ENCODE data around the gene SPON1. TPM values are rescaled to one million over a fixed set of nuclear protein-coding genes. Genes with fewer than 3 reads are reported as not detected.

The SPON1 gene
- total RNA-seq, 1 donor from 2014 or later = 3.1 TPM

DNA sequence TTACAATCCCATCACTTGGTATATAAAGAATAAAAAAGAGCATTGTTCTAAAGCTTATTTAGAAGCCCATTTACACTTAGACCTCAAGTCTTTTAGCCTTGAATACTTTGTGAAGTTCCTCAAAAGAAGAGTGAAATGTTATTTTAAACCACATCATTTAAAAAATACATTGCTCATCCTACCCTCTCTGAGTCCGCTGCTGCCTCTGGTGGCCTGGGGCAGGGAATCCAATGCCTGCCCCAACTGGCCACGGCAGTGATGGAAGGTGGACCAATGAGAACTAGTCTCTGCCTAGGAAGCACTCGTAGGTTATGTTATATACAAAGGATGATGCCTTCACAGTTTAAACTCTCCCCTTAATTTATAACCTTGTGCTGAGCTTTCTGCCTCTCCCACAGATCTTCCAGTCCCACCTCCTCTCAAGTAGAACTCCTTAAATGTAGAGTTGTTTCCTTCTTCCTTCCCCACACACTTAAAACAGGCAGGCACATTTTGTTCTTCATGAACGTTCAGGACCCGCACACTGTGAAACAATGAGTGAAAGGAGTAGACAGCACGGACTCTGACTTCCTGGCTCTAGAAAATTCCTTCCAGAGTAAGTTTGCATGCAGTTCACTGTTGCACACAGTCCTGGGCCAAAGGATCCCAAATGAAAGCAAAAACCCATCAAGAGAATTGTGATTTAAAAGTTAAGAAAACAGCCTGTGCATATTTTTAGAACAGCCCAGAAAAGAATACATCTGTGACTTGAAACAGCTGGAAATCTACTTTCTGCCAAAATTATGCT lies 228.7 kb downstream of the SPON1 start:
- ATAC-seq = no peak

DNA sequence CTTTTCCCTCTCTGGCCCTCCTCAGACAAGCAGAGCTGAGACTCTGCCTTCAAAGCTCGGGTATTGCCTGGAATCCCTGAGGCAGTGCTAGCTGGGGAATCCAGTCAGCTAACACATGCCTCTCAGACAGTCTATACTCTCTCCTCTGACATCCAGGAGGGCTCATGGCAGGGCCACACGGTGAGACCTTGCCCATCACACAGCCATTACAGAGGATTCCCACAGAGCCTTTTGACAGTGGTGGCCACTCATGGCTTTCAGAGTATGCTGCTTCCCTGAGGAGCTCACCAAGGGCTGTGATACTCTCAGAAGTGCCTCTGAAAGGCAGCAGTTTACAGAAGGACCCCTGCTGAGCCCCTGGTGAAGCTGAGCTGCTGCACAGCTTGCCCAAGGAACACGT lies 231.1 kb downstream of the SPON1 start:
- no peak for ATAC-seq

DNA sequence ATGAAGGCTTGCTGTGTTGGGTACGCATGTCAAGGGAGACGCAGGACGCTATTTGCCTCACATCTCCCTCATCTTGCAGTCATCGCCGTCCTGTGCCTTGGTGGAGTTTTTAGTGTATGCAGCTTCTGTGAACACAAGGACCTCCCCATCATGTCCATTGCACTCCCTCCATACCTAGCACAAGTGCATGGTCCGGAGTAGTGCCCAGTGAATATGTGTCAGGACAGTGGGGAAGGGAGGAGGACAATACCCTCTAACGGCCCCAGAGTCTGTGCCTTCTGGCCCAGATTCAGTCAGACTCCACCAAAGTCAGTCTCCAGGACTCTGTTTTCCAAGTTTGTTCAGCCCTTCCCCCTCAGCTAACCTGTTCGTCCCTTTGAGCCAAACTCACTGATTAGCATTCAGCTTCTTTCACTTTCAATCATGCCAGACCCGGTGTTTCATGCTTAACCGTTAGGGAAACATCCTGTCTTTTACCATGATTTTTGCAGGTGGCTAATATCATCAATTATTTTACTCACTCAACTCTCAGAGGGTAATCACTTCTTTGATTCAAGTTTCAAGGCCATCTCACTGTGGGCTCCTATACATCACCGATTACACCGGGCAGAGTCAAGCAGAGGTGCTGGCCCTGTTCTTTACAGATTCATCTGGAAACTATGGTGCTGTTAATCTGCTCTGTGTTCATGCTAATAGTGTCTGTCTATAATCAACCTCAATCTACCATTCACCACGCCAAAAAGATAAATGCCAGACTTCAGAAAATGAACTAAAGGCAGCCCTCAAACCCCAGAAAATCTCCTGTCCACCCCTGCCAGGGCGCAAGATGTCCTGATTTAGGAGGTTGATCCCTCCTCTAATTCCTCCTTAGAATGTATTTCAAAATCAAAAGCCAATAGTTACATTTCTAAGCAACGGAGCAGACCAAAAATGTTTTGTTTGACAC lies 240.0 kb downstream of the SPON1 start:
- ATAC-seq = no peak

DNA sequence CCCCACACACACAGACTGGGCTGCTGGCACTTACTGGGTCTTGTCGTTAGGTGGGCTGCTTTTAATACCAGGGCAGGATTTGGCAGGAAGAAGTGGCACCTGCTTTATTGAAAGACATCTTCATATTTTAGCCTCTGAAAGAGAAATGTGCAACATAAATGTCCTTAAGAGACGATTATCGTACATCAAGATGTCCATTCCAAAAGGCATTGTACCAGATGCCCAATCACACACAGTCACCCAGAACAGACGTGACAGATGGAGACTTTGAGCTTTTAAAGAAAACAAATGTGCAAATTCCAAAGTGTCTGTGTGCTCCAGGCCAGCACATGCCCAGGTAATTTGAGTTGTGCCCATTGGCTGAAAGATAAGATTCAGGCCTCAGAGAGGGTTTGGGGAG lies 240.8 kb downstream of the SPON1 start:
- no peak for ATAC-seq

DNA sequence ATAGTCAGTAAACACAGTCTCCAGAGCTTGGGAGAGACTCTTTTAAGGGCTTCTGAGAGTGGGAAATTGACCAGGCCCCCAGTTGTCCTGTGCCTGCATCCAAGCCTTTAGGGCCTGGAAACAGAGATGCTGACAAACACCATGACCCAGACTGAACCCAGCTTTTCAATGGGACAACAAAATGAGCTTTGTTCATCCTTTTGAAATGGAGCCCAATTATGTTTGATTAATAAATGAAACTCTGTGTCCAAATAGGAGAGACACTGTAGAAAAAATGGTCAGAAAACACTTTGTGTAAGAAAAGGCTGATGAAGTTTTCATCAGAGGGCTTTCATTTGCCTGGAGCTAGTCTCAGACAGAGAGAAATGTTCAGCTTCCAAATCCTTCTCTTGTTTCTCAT lies 250.5 kb downstream of the SPON1 start:
- no peak for ATAC-seq

DNA sequence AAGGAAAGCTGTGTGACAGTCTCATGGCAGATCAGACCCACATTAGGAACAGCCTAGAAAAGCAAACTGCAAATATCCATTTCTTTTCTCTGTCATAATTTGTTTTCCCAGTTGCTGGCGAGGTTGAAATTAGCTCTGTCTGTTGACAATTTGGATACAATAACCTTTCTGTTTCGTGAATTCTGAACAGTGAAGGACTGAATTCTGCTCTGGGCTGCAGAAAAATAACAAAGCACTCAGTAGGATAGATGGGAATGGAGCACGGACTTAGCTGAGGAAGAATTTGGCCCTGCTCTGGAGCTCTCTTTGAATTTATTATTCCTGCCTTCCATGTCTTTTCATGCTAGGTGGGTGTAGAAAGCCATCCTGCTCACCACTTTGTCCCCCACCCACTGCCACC lies 256.2 kb downstream of the SPON1 start:
- no peak for ATAC-seq

DNA sequence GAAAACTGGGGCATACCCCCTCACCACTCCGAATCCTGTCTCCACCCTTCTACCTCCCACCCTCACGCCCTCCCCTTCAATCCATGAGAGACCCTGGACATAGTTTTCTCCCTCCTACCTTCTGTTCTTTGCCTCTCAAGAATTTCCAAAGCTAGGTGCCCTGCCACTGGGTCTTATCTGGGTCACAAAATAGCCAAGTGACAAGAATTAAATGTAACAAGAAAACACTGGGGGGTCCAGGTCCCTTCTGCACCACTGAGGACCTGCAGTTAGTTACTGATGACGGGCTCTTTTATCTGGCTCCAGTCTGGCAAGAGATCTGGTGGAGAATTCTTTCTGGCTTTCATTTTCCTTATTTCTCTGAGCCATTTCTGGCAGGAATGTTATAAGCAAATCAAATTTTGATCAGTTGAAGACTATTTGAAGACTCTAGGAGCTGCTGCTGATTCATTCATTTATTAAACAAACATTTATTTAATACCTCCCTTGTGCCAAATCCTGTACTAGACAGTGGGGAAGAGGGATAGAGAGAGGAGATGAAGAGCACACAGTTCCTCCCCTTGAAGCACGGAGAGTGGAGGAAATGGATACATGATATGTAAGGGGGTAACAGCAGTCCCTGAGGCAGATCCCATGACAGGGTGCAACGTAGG lies 261.2 kb downstream of the SPON1 start:
- no peak for ATAC-seq

DNA sequence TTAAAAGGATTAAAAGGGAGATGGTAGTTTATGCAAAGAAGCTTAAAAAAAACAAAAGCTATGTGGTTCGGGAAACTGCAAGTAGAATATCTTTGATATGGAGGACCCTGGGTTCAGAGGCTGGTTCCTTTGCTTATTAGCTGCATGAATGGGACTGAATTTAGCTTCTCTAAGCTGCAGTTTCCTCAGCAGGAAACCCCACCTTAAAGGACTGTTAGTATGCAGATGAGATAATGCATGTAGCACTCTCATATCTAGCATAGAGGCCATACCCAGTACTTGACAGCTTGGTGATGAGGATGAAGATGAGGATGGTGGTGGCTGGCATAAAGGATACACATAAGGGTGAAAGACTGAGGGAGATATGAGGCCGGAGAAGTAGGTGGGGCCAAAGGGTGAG lies 261.9 kb downstream of the SPON1 start:
- no peak for ATAC-seq

DNA sequence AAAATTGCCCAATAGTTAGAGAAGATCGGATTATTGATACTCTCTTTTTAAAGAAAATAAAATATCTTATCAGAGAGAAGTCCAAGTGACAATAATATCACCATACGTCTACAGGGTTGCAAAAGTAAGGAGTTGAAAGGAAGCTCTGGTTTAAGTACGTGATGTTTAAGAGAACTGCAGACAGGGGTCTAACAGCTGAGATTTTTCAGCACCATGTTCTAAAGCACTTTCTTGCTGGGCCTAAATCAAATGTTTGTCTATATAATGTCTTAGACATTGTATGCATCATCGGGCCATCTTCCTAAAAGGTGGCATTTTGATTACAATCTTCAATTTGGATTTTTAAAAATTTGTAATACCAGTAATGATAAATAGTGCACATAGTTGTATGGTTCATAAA lies 263.1 kb downstream of the SPON1 start:
- ATAC-seq = no peak

DNA sequence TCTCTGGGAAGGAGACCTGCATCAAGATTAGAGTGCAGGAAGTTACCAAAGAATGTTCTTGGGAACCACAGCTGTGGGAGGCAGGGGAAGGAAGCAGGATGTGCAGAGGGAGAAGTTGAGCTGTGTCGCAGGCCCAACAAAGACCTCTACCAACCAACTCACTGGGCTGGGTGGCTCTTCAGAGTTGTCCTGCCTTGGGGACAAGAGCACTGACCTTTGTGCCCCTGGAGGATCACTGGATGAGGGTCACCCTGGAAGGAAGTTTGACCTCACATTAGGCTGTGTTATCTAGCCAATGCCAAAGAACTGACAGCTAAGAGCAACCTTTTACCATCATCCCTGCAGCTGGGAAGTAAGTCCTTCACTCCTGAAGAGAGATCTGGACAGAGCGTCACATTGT lies 265.8 kb downstream of the SPON1 start:
- no peak for ATAC-seq

DNA sequence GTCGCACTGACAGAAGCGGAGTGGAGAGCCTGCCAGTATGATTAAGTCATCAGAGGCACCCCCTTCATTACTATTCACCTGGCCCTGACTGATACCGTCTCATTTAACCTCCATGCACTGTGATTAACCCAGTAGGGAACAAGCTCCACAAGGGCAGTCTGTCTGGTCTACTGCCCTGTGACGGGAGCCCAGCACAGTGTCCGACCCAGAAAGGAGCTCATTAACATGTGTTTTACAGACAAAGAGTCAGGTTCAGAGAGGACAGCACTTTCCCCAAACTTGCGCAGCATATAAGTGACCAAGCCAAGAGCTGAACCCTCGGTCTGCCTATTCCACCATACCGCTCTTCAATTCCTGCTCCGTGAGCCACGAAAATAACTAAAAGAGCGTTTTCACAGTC lies 266.9 kb downstream of the SPON1 start:
- no peak for ATAC-seq

DNA sequence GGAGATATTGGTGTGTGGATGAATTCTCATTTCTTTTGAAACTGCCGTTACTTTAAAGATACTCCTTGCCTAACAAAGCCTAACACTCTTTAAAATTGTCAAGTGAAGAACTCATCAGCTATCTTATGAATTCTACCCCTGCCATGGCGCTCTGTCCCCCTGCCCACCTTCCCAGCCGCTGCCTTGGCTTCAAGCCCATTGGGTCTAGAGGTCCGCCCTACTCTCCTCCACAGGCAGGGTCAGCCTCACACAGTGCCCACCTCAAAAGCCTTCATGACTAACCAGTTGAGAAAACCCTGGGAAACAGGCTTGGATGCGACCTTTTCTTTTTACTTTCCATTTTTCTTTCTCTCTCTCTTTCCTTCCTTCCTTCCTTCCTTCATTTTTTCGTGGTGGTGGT lies 267.9 kb downstream of the SPON1 start:
- no peak for ATAC-seq

DNA sequence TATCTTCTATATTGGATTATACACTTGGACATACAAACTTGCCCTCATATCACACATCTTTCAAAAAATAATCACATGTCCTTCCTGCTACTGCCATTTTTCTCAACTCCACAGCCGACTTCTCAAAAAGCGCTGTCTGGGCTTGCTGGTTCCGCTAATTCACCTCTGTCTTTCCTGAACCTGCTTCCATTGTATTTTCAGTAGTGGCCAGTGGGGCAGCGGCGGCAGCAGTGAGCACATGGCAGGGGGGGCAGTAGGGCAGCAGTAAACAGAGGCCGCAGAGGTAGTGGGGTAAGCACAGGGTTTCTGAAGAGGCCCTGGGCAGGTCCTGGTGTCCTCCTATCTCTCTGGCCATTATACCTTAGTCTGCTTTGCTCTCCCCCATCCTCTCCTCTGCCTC lies 270.1 kb downstream of the SPON1 start:
- ATAC-seq = no peak

DNA sequence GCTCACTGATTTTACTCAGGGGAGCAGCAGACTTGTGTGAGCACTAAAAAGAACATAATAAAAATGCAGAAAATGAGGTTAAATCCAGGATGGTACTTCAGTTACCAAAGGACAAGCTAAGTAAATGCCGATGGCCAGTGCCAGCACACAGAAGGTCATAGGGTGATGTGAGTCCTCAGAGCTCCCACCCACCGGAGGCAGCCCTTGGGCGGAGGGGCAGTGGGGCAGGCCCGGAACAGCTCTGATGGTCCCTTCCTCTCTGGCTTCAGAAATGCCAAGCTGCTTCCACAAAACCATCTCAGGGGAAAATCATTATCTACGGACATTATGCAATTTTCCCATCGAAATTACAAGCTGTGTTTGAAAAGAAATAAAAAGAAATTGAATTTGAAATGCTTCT lies 271.9 kb downstream of the SPON1 start:
- no peak for ATAC-seq

DNA sequence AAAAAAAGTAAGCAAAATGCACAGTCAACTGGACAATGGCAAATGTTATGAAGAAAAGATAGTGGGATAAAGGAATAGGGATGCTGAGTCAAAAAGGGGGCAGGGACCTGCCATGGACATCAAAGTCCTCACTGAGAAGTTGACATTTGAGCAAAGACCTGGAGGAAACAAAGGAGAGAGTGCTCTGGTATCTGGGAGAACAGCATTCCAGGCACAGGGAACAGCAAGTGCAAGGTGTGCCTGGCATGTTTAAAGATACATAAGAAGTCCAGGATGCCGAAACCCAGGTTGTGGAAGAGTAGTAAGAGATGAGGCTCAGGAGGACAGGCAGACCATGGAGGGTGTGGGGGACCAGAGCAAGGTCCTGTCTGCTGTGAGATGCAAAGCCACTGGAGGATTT lies 273.2 kb downstream of the SPON1 start:
- no peak for ATAC-seq

DNA sequence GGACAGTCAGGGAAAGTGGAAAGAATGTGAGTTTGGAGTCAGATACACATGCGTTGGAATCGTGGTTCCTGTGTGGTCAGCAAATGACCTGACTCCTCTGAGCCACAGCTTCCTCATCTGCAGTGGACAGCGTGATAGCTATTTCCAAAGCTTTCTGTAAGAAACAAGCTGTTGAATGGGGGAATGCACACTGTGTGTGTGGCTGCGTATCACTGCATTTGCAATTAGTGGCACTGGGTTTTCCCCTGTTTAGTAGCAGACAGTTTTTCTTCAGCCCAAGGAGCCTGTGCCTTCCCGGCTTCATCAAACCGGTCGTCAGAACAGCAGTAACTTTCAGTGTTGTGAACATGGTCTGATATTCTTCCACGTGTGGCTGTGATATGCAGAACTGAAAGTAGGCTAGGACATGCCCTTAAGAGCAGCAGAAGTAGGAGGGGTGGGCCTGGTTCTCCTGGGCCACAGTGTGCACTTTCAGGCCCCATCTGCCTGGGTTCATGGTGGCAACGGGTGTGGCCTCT lies 275.0 kb downstream of the SPON1 start:
- ATAC-seq = peak; percentile 58

DNA sequence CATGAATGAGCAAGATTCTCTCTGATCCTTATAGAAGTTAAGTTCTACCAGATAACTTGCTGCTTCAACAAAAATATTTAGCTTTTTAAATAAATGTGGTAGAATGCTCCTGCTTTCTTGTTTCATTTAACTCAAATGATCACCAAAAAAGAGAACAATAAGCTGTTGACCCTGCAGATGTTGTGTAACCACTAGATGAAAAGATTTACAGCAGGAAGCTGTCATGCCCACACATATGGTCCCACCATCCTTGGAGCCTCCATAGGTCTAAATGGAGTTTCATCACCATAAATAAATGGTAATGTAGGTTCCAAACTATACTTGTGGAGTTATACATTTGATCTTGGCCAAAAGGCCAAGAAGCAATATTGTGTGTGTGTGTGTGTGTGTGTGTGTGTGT lies 277.7 kb downstream of the SPON1 start:
- no peak for ATAC-seq

DNA sequence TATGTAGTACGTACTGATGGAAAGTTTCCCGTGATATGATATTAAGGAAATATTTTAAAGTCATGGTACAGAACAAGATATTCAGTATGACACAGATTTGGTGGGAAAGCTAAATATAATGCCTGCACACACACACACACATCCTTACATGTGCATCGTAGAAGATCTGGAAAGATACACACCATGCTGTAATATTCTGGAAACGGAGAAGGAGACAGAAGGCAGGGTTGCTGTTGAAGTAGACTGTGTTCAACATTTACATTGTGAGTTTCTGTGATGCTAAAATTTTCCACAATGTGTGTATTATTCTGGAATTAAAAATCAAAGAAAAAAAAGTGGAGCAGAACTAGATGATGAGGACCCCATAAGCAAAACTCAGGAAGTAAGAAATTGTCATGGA lies 278.4 kb downstream of the SPON1 start:
- ATAC-seq = no peak

DNA sequence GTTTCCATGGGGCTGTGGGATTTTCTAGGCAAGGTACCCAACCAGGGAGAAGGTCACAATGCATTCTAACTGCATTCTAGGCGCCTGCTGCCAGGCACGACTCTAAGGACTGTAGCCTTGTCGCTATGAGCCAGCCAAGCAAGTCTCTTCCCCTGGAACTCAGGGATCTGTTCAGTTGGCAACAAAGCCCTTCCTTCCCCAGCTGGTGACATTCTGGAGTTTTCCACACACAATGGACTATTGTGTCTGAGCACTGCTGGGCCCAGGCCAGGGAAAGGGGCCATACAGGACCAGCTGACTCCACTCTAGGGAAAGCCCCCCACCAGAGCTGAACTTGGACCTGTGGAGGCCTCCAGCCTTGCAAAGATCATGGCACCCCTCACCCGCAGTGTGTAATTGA lies 279.7 kb downstream of the SPON1 start:
- no peak for ATAC-seq

DNA sequence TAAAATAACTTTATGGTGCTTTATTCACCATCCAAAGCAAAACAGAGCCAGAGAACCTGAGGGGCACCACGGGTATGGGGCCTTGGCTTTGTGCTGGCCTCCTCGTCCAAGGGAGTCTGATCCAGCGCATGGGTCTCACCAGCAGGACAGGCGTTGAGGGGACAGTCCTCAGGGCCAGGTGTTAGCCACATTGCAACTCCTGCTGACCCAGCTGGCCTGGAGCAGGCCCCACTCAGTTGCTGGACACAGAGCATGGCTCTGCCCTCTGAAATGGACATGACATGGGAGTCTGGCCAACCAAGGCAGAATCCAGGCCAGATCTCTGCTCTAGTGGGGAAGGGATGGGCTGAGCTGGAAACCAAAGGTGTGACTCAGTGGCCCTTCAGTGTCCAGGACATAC lies 280.2 kb downstream of the SPON1 start:
- ATAC-seq = no peak

DNA sequence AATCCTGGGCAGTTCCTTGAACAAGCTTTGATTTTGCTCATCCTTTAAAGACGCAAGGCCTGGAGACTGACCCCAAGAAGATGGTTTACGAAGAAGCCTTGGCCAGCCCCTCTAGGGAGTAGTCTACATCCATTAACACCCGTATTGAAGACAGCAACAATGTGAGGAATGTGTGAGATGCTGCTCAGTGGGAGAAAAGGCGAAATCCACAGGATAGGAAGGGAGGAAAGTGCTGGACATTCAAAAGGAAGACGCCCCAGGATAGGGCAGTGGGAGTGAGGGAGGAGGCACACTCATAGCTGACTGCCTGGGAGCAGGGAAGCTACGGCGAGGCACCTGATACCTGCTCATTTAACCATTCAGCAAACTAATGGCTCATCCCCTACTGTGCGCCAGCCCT lies 282.4 kb downstream of the SPON1 start:
- ATAC-seq = no peak

DNA sequence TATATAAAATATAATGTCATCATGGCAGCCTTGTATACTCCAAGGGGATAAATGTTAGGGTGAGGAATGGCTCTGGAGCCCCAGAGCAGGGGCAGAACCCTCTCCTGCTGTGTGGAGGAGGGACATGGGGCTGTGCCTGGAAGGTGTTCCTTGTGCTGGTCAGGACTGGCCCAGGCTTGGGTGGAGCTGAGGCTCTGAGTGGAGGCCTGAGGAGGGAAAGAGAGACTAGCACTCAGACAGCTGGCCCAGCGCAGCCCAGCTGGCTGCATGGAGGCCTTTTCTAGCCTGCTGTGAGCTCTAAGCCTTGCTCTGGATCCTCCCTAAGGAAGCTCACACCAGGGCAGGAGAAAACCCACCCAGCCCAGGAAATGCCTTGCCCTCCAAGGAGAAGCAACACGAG lies 282.9 kb downstream of the SPON1 start:
- ATAC-seq = no peak

DNA sequence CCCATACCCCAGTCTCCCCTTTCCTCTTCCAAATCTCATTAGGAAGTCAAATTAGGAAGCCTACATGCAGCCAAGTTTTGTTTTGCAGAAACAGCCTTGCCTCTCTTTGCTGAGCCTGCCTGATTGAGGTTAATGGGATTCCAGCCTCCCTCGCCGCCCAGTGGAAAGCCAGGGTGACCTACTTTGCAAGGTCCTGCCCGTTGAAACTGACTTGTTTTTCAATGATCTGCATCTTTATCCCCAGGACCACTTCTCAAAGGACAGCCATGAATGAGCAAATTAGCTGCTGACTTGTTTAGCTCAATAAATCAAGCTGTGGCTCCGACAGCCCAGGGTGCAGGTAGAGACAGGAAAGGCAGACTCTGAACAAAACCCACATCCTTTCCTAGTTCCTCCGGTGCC lies 286.1 kb downstream of the SPON1 start:
- no peak for ATAC-seq

Measured in esophagus mucosa (tissue), 1 donor.